ENCODE measurements around the gene TNFRSF13B. TPM values are rescaled to one million over a fixed set of nuclear protein-coding genes. Genes with fewer than 3 reads are reported as not detected.

TNFRSF13B gene
- total and polyA plus RNA-seq, 2 donors (not counting 3 experiments of a cell fraction or from before 2014, with no cell fraction given): not detected

- TF ChIP-seq, protein P1, sequence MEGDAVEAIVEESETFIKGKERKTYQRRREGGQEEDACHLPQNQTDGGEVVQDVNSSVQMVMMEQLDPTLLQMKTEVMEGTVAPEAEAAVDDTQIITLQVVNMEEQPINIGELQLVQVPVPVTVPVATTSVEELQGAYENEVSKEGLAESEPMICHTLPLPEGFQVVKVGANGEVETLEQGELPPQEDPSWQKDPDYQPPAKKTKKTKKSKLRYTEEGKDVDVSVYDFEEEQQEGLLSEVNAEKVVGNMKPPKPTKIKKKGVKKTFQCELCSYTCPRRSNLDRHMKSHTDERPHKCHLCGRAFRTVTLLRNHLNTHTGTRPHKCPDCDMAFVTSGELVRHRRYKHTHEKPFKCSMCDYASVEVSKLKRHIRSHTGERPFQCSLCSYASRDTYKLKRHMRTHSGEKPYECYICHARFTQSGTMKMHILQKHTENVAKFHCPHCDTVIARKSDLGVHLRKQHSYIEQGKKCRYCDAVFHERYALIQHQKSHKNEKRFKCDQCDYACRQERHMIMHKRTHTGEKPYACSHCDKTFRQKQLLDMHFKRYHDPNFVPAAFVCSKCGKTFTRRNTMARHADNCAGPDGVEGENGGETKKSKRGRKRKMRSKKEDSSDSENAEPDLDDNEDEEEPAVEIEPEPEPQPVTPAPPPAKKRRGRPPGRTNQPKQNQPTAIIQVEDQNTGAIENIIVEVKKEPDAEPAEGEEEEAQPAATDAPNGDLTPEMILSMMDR (IDR thresholded peaks at IDR 0.05; ENCODE audit: extremely low read depth in 1 of 2, insufficient read depth in 1 of 2, low read depth in 1 of 2, low read length in 2 of 2): no peak
- TF ChIP-seq FOS (IDR thresholded peaks at IDR 0.05; ENCODE audit: borderline replicate concordance, insufficient read depth, low read length): no peak
- TF ChIP-seq POLR2AphosphoS5 (IDR thresholded peaks at IDR 0.05; ENCODE audit: insufficient read depth, low read depth, low read length): no peak
- TF ChIP-seq POLR2A (IDR thresholded peaks at IDR 0.05; ENCODE audit: low read depth, low read length): no peak
- no peak for TF ChIP-seq GATA2 (IDR thresholded peaks at IDR 0.05; ENCODE audit: insufficient read depth, insufficient read length, low read depth, low read length)
- no peak for TF ChIP-seq JUN (IDR thresholded peaks at IDR 0.05; ENCODE audit: borderline replicate concordance, insufficient read depth, insufficient read length, low read depth)
- Histone ChIP-seq H3K27me3 (ENCODE audit: control insufficient read depth in 2 of 2, insufficient read depth in 2 of 2, low read length in 2 of 2) (peaks cover 0 to 3% of the 10 kb centered on the region in 2 experiments), H3K79me2 (ENCODE audit: control insufficient read depth, insufficient read depth, low read length) (no peaks in the 10 kb centered on the region), H2AFZ (ENCODE audit: low read depth, low read length) (no peak overlapping the region), H3K27ac (ENCODE audit: insufficient read depth, low read depth, low read length) (no peak overlapping the region), H3K9me3 (replicated peaks; ENCODE audit: control insufficient read depth, insufficient read depth, low read length) (no peaks in the 10 kb centered on the region), H3K9ac (replicated peaks; ENCODE audit: extremely low read depth, insufficient read depth, low read length) (no peak overlapping the region), H3K4me1 (ENCODE audit: control insufficient read depth, extremely low read depth, insufficient read depth, low read length) (no peaks in the 10 kb centered on the region), H4K20me1 (replicated peaks; ENCODE audit: control insufficient read depth, extremely low read depth, insufficient read depth, low read length) (no peaks in the 10 kb centered on the region), H3K4me3 (replicated peaks in 1 of 3; ENCODE audit: insufficient read depth in 1 of 3, low read depth in 1 of 3, low read length in 3 of 3) (no peak overlapping the region), H3K36me3 (ENCODE audit: control insufficient read depth in 2 of 2, extremely low read depth in 1 of 2, insufficient read depth in 2 of 2, low read length in 2 of 2) (no peaks in the 10 kb centered on the region), H3K4me2 (ENCODE audit: insufficient read depth, low read length) (no peak overlapping the region), H3K9me1 (replicated peaks; ENCODE audit: control insufficient read depth, extremely low read depth, insufficient read depth, low read length) (no peaks in the 10 kb centered on the region)
- POLR2A ChIA-PET: no interaction called here
- BruUV-seq (replicated peaks): no TSS peak
- DNase-seq (ENCODE audit: low read depth, low spot score) (no peak), FAIRE-seq (no peak)
- dilution Hi-C loops (cut with MboI; ENCODE audit: extremely low pct_ligation_motif_present, low sequenced_read_pairs) (no loop called here), intact Hi-C loops (cut with micrococcal nuclease) (no loop called here)
- CTCF ChIA-PET: no interaction called here
These were observed 31.6 kb downstream of the TNFRSF13B start for GRCh38 chr17:16940116-16940881.
